Measurements from ENCODE around the gene STEAP2.
A peak's percentile ranks its signal among the peaks of the same experiment; 100 is the strongest.
"Not testable (repeated sequence)": the region's sequence is repeated elsewhere in the genome, so short reads cannot be mapped to it uniquely, and the experiment has no call there.

Gene STEAP2

GRCh38 chr7:90238583-90238982, 27.0 kb downstream of the STEAP2 start:
- no peak for DNase-seq

GRCh38 chr7:90239050-90239449, 27.5 kb downstream of the STEAP2 start:
- no peak for DNase-seq

GRCh38 chr7:90239625-90240228, 28.2 kb downstream of the STEAP2 start:
- peak; percentile 57 for DNase-seq

- no peak for DNase-seq
Observed at GRCh38 chr7:90242369-90243168, 31.0 kb downstream of the STEAP2 start.

- no peak for DNase-seq
Observed at GRCh38 chr7:90243556-90243955, 32.0 kb downstream of the STEAP2 start.

- DNase-seq: no peak
Observed at GRCh38 chr7:90244565-90244908, 33.0 kb downstream of the STEAP2 start.

- peak; percentile 92 for DNase-seq
Observed at GRCh38 chr7:90244909-90245851, 33.6 kb downstream of the STEAP2 start, which contains the start of gene CFAP69. TSS of gene CFAP69 (plus strand) at chr7:90245174. CDS start at chr7:90245425, 251 bp downstream.

GRCh38 chr7:90246171-90246570, 34.6 kb downstream of the STEAP2 start:
- no peak for DNase-seq

- no peak for DNase-seq
Observed at GRCh38 chr7:90248706-90249105, 37.2 kb downstream of the STEAP2 start.

GRCh38 chr7:90250601-90251303, 39.2 kb downstream of the STEAP2 start:
- no peak for DNase-seq

- DNase-seq: no peak
Observed at GRCh38 chr7:90251304-90251635, 39.7 kb downstream of the STEAP2 start.

- DNase-seq: not testable (repeated sequence)
Observed at GRCh38 chr7:90256011-90256410, 44.5 kb downstream of the STEAP2 start.

GRCh38 chr7:90256778-90257177, 45.2 kb downstream of the STEAP2 start:
- DNase-seq: no peak

- no peak for DNase-seq
Observed at GRCh38 chr7:90261441-90261840, 49.9 kb downstream of the STEAP2 start.

- DNase-seq: peak; percentile 72
Observed at GRCh38 chr7:90262438-90262837, 50.9 kb downstream of the STEAP2 start.

- DNase-seq: no peak
Observed at GRCh38 chr7:90266808-90267207, 55.3 kb downstream of the STEAP2 start.

GRCh38 chr7:90267263-90267858, 55.8 kb downstream of the STEAP2 start:
- no peak for DNase-seq

- DNase-seq: no peak
Observed at GRCh38 chr7:90269163-90269562, 57.6 kb downstream of the STEAP2 start.

- DNase-seq: no peak
Observed at GRCh38 chr7:90270431-90271178, 59.1 kb downstream of the STEAP2 start.

- no peak for DNase-seq
Observed at GRCh38 chr7:90271753-90272152, 60.2 kb downstream of the STEAP2 start.

- no peak for DNase-seq
Observed at GRCh38 chr7:90272242-90272641, 60.7 kb downstream of the STEAP2 start.

- no peak for DNase-seq
Observed at GRCh38 chr7:90274161-90274560, 62.6 kb downstream of the STEAP2 start.
